H9 (cell line): ENCODE results near the gene NEK6. TPM values are rescaled to one million over a fixed set of nuclear protein-coding genes. Genes with fewer than 3 reads are reported as not detected.

Source experiments
- DNase-seq: peaks from one replicate; pipeline ENCODE4 v3.0.0-alpha.2; 2017
- H2AFZ ChIP-seq: one replicate; pipeline ENCODE4 v1.6.1; 2013; ENCODE audit warnings: mild to moderate bottlenecking, low read length, control low read depth, moderate library complexity
- H2AK5ac ChIP-seq: 2 replicates; pipeline ENCODE4 v1.6.1; 2013; ENCODE audit warnings: low read length, control low read depth, mixed read lengths; ENCODE audit not compliant: insufficient read length
- H2BK120ac ChIP-seq: one replicate; pipeline ENCODE4 v1.6.1; 2013; ENCODE audit warnings: low read depth, mild to moderate bottlenecking, low read length, control low read depth, inconsistent platforms; ENCODE audit not compliant: poor library complexity, severe bottlenecking
- H2BK12ac ChIP-seq: 2 replicates; pipeline ENCODE4 v1.6.1; 2013; ENCODE audit warnings: low read length, control low read depth, mixed read lengths, low read depth; ENCODE audit not compliant: insufficient read length
- H2BK15ac ChIP-seq: 2 replicates; pipeline ENCODE4 v1.6.1; 2013; ENCODE audit warnings: low read depth, low read length, control low read depth
- H2BK20ac ChIP-seq: one replicate; pipeline ENCODE4 v1.6.1; 2013; ENCODE audit warnings: low read depth, mild to moderate bottlenecking, low read length, control low read depth, inconsistent platforms; ENCODE audit not compliant: poor library complexity, severe bottlenecking
- H2BK5ac ChIP-seq: 2 replicates; pipeline ENCODE4 v1.6.1; 2013; ENCODE audit warnings: low read length, control low read depth, mixed read lengths; ENCODE audit not compliant: insufficient read length
- H3K14ac ChIP-seq: 2 replicates; pipeline ENCODE4 v1.6.1; 2013; ENCODE audit warnings: low read length, control low read depth; ENCODE audit not compliant: insufficient read depth
- H3K18ac ChIP-seq: 2 replicates; pipeline ENCODE4 v1.6.1; 2013; ENCODE audit warnings: low read depth, mild to moderate bottlenecking, mixed read lengths, low read length, control low read depth; ENCODE audit not compliant: insufficient read length
- H3K23ac ChIP-seq: 2 replicates; pipeline ENCODE4 v1.6.1; 2013; ENCODE audit warnings: low read length, control low read depth, mixed read lengths, low read depth; ENCODE audit not compliant: insufficient read length
- H3K23me2 ChIP-seq: 2 replicates; pipeline ENCODE4 v1.6.1; 2013; ENCODE audit warnings: low read depth, mild to moderate bottlenecking, mixed read lengths, low read length, control low read depth; ENCODE audit not compliant: insufficient read length, poor library complexity, severe bottlenecking
- H3K27ac ChIP-seq: 2 replicates; pipeline ENCODE4 v1.5.1; 2013; ENCODE audit warnings: low read length, control low read depth, mixed read lengths, low read depth; ENCODE audit not compliant: insufficient read length
- H3K27me3 ChIP-seq: 2 replicates; pipeline ENCODE4 v1.6.1; 2013; ENCODE audit warnings: low read length, control low read depth, inconsistent platforms; ENCODE audit not compliant: insufficient read depth
- H3K4ac ChIP-seq: 2 replicates; pipeline ENCODE4 v1.6.1; 2013; ENCODE audit warnings: low read depth, mild to moderate bottlenecking, control low read depth, inconsistent platforms, low read length, moderate library complexity
- H3K4me1 ChIP-seq: 2 replicates; pipeline ENCODE4 v1.6.1; 2013; ENCODE audit warnings: low read length, control low read depth, inconsistent platforms; ENCODE audit not compliant: insufficient read depth
- H3K4me2 ChIP-seq: 2 replicates; pipeline ENCODE4 v1.6.1; 2013; ENCODE audit warnings: low read length, control low read depth, mixed read lengths; ENCODE audit not compliant: insufficient read length, insufficient read depth
- H3K56ac ChIP-seq: 2 replicates; pipeline ENCODE4 v1.6.1; 2013; ENCODE audit warnings: low read depth, mild to moderate bottlenecking, mixed read lengths, low read length, control low read depth; ENCODE audit not compliant: insufficient read length
- H3K79me1 ChIP-seq: 2 replicates; pipeline ENCODE4 v1.6.1; 2013; ENCODE audit warnings: low read depth, mild to moderate bottlenecking, moderate library complexity, low read length, control low read depth, inconsistent platforms; ENCODE audit not compliant: insufficient read depth, poor library complexity, severe bottlenecking
- H3K79me2 ChIP-seq: 2 replicates; pipeline ENCODE4 v1.6.1; 2013; ENCODE audit warnings: low read length, control low read depth, inconsistent platforms; ENCODE audit not compliant: insufficient read depth
- H3K9ac ChIP-seq: 2 replicates; pipeline ENCODE4 v1.6.1; 2013; ENCODE audit warnings: low read length, control low read depth, mixed read lengths; ENCODE audit not compliant: insufficient read length; ENCODE audit errors: extremely low read depth
- H3K9me3 ChIP-seq: one replicate; pipeline ENCODE4 v1.6.1; 2013; ENCODE audit warnings: low read depth, low read length, inconsistent platforms; ENCODE audit not compliant: control insufficient read depth
- H3T11ph ChIP-seq: one replicate; pipeline ENCODE4 v1.6.1; 2013; ENCODE audit warnings: mild to moderate bottlenecking, low read length, control low read depth, inconsistent platforms
- H4K20me1 ChIP-seq: one replicate; pipeline ENCODE4 v1.6.1; 2013; ENCODE audit not compliant: control insufficient read depth, insufficient read length, insufficient read depth
- H4K5ac ChIP-seq: 2 replicates; pipeline ENCODE4 v1.6.1; 2013; ENCODE audit warnings: low read depth, mild to moderate bottlenecking, mixed read lengths, low read length, control low read depth; ENCODE audit not compliant: insufficient read length
- H4K8ac ChIP-seq: replicated peaks from 2 replicates; pipeline ENCODE4 v1.6.1; 2013; ENCODE audit warnings: low read length, control low read depth, mixed read lengths, low read depth; ENCODE audit not compliant: insufficient read length
- H4K91ac ChIP-seq: 2 replicates; pipeline ENCODE4 v1.6.1; 2013; ENCODE audit warnings: low read depth, mild to moderate bottlenecking, moderate library complexity, mixed read lengths, low read length, control low read depth; ENCODE audit not compliant: insufficient read length
- H3K27ac Mint-ChIP-seq, 3 experiments: 2 replicates in 2 of 3; 3 replicates in 1 of 3; pipeline ENCODE4 v1.8.0; 2020 to 2021; ENCODE audit warnings: mixed read lengths in 3 of 3, mild to moderate bottlenecking in 1 of 3, moderate library complexity in 1 of 3
- H3K27me3 Mint-ChIP-seq: 2 replicates; pipeline ENCODE4 v1.8.0; 2021; ENCODE audit warnings: low read depth, mild to moderate bottlenecking, moderate library complexity, mixed read lengths
- H3K36me3 Mint-ChIP-seq, 3 experiments: 2 replicates in 2 of 3; 3 replicates in 1 of 3; pipeline ENCODE4 v1.8.0; 2020 to 2021; ENCODE audit warnings: low read depth in 3 of 3, mixed read lengths in 3 of 3; ENCODE audit not compliant: insufficient read depth in 1 of 3
- H3K4me1 Mint-ChIP-seq, 2 experiments: 2 replicates each; pipeline ENCODE4 v1.8.0; 2020; ENCODE audit warnings: mixed read lengths in 2 of 2
- H3K4me3 Mint-ChIP-seq, 2 experiments: 2 replicates in 1 of 2; 3 replicates in 1 of 2; pipeline ENCODE4 v1.8.0; 2020 to 2021; ENCODE audit warnings: mild to moderate bottlenecking in 2 of 2, mixed read lengths in 2 of 2, moderate library complexity in 1 of 2
- H3K9me3 Mint-ChIP-seq, 2 experiments: 2 replicates in 1 of 2; 3 replicates in 1 of 2; pipeline ENCODE4 v1.8.0; 2020; ENCODE audit warnings: mild to moderate bottlenecking in 2 of 2, mixed read lengths in 2 of 2, moderate library complexity in 1 of 2
- CTCF ChIP-seq: fragments of 200-600 bp; sonication (generic); conservative IDR thresholded peaks from 3 replicates; pipeline ENCODE4 v1.8.0; 2021; ENCODE audit warnings: antibody characterized with exemption, mild to moderate bottlenecking
- WGBS: extraction: QIAGEN DNeasy Blood & Tissue Kit; methylation state at CpG from one replicate; pipeline ENCODE4 v1.1.7; 2013; ENCODE audit warnings: missing lambda C conversion rate, low lambda C conversion rate, mixed read lengths; ENCODE audit not compliant: insufficient read length; ENCODE audit errors: extremely low coverage; 5-methylcytosine and 5-hydroxymethylcytosine counted together
- total RNA-seq: library from RNA; stranded (reverse); gene quantifications from 2 replicates; pipeline ENCODE4 v1.2.1, GENCODE V29; 2021

Gene NEK6
- total RNA-seq, 1 experiment from 2014 or later: 14.3 TPM

- H2BK20ac ChIP-seq: no peak overlapping the region
- Mint-ChIP-seq H3K4me1 (peaks cover 3% of the 10 kb centered on the region in 2 experiments; a peak in 3 of 4 replicates), H3K4me3 (no peak overlapping the region), H3K36me3 (peaks cover 0 to 3% (median 0%) of the 10 kb centered on the region in 3 experiments; a peak in 2 of 7 replicates), H3K27ac (no peak overlapping the region; a peak in 1 of 7 replicates), H3K27me3 (no peaks in the 10 kb centered on the region), H3K9me3 (0 out of 5 replicates have a peak, but pooled peaks cover 0 to 2% of the 10 kb centered on the region in 2 experiments)
- H3T11ph ChIP-seq: no peak overlapping the region
- H4K20me1 ChIP-seq: no peaks in the 10 kb centered on the region
- no peak overlapping the region for H4K8ac ChIP-seq
- no peak overlapping the region for H3K23ac ChIP-seq
- TF ChIP-seq CTCF: no peak
- H2AFZ ChIP-seq: no peak overlapping the region
- no peak overlapping the region for H3K18ac ChIP-seq
- H4K5ac ChIP-seq: no peak overlapping the region
- H3K14ac ChIP-seq: no peak overlapping the region
- H3K4ac ChIP-seq: no peak overlapping the region
- no peak overlapping the region for H3K56ac ChIP-seq
- no peak overlapping the region for H3K9ac ChIP-seq
- no CpG with 5 or more reads among the region's 12 CpGs for WGBS
- H2AK5ac ChIP-seq: no peak overlapping the region
- DNase-seq: no peak
- no peaks in the 10 kb centered on the region for H3K79me2 ChIP-seq
- H3K27me3 ChIP-seq: no peaks in the 10 kb centered on the region
- H3K23me2 ChIP-seq: no peaks in the 10 kb centered on the region
- no peaks in the 10 kb centered on the region for H3K79me1 ChIP-seq
- no peak overlapping the region for H2BK5ac ChIP-seq
- no peak overlapping the region for H2BK12ac ChIP-seq
- no peaks in the 10 kb centered on the region for H3K4me1 ChIP-seq
- no peak overlapping the region for H4K91ac ChIP-seq
- no peaks in the 10 kb centered on the region for H3K9me3 ChIP-seq
- H3K4me2 ChIP-seq: no peak overlapping the region
- no peak overlapping the region for H3K27ac ChIP-seq
- no peak overlapping the region for H2BK120ac ChIP-seq
- H2BK15ac ChIP-seq: no peak overlapping the region
Observed at GRCh38 chr9:124321416-124321815, 63.7 kb downstream of the NEK6 start.
